ENCODE data around the gene FUT7. TPM values are rescaled to one million over a fixed set of nuclear protein-coding genes. Genes with fewer than 3 reads are reported as not detected.

Gene FUT7
- polyA plus RNA-seq, 3 donors, result 6.1 to 13.4 (median 10.5) TPM

- no peak overlapping the region for H3K4me3 Mint-ChIP-seq
- Histone ChIP-seq H3K4me1 (ENCODE audit: control insufficient read depth in 1 of 2, insufficient read depth in 2 of 2, low read length in 2 of 2) (peaks cover 18 to 22% of the 10 kb centered on the region in 2 donors), H3K4me2 (replicated peaks; ENCODE audit: extremely low read depth, low read length, poor library complexity, severe bottlenecking) (no peak overlapping the region), H3K79me2 (ENCODE audit: insufficient read depth, low read length) (peaks cover 20% of the 10 kb centered on the region), H3K9me3 (replicated peaks in 1 of 2; ENCODE audit: control insufficient read depth in 1 of 2, insufficient read depth in 1 of 2, low read length in 2 of 2) (no peaks in the 10 kb centered on the region), H3K4me3 (replicated peaks in 1 of 3; ENCODE audit: low read depth in 2 of 3, low read length in 3 of 3) (no peak overlapping the region), H3K27me3 (ENCODE audit: control insufficient read depth in 2 of 2, insufficient read depth in 2 of 2, low read length in 2 of 2) (peaks cover 2 to 9% of the 10 kb centered on the region in 2 donors), H3K27ac (ENCODE audit: low read depth in 1 of 2, low read length in 2 of 2) (no peak overlapping the region), H3K9ac (ENCODE audit: insufficient read depth, low read length, poor library complexity, severe bottlenecking) (no peak overlapping the region), H2AFZ (ENCODE audit: insufficient read depth, low read depth, low read length, poor library complexity, severe bottlenecking) (no peak overlapping the region), H4K20me1 (ENCODE audit: insufficient read depth, low read length) (peaks cover 50% of the 10 kb centered on the region), H3K36me3 (replicated peaks in 1 of 2; ENCODE audit: control insufficient read depth in 1 of 2, insufficient read depth in 2 of 2, low read length in 2 of 2) (peaks cover 15 to 22% of the 10 kb centered on the region in 2 donors)
- H3K27me3 Mint-ChIP-seq (ENCODE audit: low read depth in 3 of 3), result peaks cover 8 to 15% (median 10%) of the 10 kb centered on the region in 3 donors
- DNase-seq, result no peak
- intact Hi-C loops (cut with micrococcal nuclease), result loop anchor here in 1 of 2 donors (10.0 kb wide), 1 partner anchor 94 kb away; the partner anchor contains the start of genes C8G and FBXW5
- no peak overlapping the region for H3K27ac Mint-ChIP-seq
- no peaks in the 10 kb centered on the region for H3K9me3 Mint-ChIP-seq
- 94% methylated on average over 3 of the region's 9 CpGs for WGBS (ENCODE audit: insufficient coverage)
- peaks cover 5 to 26% of the 10 kb centered on the region in 2 donors for H3K36me3 Mint-ChIP-seq
- no peak for TF ChIP-seq CTCF (IDR thresholded peaks at IDR 0.05)
- peaks cover 15% of the 10 kb centered on the region for H3K4me1 Mint-ChIP-seq
These were observed 7.0 kb upstream of the FUT7 start for GRCh38 chr9:137038916-137039315.

GRCh38 chr9:137037483-137037882, 5.6 kb upstream of the FUT7 start:
- Histone ChIP-seq H3K9me3 (replicated peaks in 1 of 2; ENCODE audit: control insufficient read depth in 1 of 2, insufficient read depth in 1 of 2, low read length in 2 of 2) (no peaks in the 10 kb centered on the region), H3K4me1 (ENCODE audit: control insufficient read depth in 1 of 2, insufficient read depth in 2 of 2, low read length in 2 of 2) (peaks cover 21 to 34% of the 10 kb centered on the region in 2 donors), H3K4me3 (replicated peaks in 1 of 3; ENCODE audit: low read depth in 2 of 3, low read length in 3 of 3) (no peak overlapping the region), H3K27ac (ENCODE audit: low read depth in 1 of 2, low read length in 2 of 2) (no peak overlapping the region), H2AFZ (ENCODE audit: insufficient read depth, low read depth, low read length, poor library complexity, severe bottlenecking) (no peak overlapping the region), H3K9ac (ENCODE audit: insufficient read depth, low read length, poor library complexity, severe bottlenecking) (no peak overlapping the region), H3K79me2 (ENCODE audit: insufficient read depth, low read length) (peaks cover 34% of the 10 kb centered on the region), H3K36me3 (replicated peaks in 1 of 2; ENCODE audit: control insufficient read depth in 1 of 2, insufficient read depth in 2 of 2, low read length in 2 of 2) (peaks cover 15 to 22% of the 10 kb centered on the region in 2 donors), H3K27me3 (ENCODE audit: control insufficient read depth in 2 of 2, insufficient read depth in 2 of 2, low read length in 2 of 2) (no peaks in the 10 kb centered on the region), H4K20me1 (ENCODE audit: insufficient read depth, low read length) (peaks cover 51% of the 10 kb centered on the region), H3K4me2 (replicated peaks; ENCODE audit: extremely low read depth, low read length, poor library complexity, severe bottlenecking) (no peak overlapping the region)
- H3K9me3 Mint-ChIP-seq, result no peaks in the 10 kb centered on the region
- 91% methylated on average over 8 of the region's 10 CpGs for WGBS (ENCODE audit: insufficient coverage)
- no peak overlapping the region for H3K4me3 Mint-ChIP-seq
- peaks cover 0 to 2% (median 1%) of the 10 kb centered on the region in 3 donors for H3K27me3 Mint-ChIP-seq (ENCODE audit: low read depth in 3 of 3)
- no peak for TF ChIP-seq CTCF (IDR thresholded peaks at IDR 0.05)
- no peak overlapping the region for H3K27ac Mint-ChIP-seq
- peaks cover 5 to 26% of the 10 kb centered on the region in 2 donors for H3K36me3 Mint-ChIP-seq
- intact Hi-C loops (cut with micrococcal nuclease), result loop anchor here in 1 of 2 donors (10.0 kb wide), 1 partner anchor 93 kb away; the partner anchor contains the start of genes C8G and FBXW5
- peaks cover 23% of the 10 kb centered on the region for H3K4me1 Mint-ChIP-seq
- no peak for DNase-seq

All from CD14-positive monocyte (primary cell).